ENCODE results near the gene SLC17A9. TPM values are rescaled to one million over a fixed set of nuclear protein-coding genes. Genes with fewer than 3 reads are reported as not detected.
A peak's percentile ranks its signal among the peaks of the same experiment; 100 is the strongest.

Gene SLC17A9
- total and polyA plus RNA-seq, 10 donors = 18.8 to 95.3 (median 34.2) TPM

GRCh38 chr20:63007646-63008488 lies 55.4 kb downstream of the SLC17A9 start:
- peaks cover 26 to 100% (median 96%) of the 10 kb centered on the region in 7 donors for H3K27me3 ChIP-seq (replicated peaks in 1 of 7)

DNA sequence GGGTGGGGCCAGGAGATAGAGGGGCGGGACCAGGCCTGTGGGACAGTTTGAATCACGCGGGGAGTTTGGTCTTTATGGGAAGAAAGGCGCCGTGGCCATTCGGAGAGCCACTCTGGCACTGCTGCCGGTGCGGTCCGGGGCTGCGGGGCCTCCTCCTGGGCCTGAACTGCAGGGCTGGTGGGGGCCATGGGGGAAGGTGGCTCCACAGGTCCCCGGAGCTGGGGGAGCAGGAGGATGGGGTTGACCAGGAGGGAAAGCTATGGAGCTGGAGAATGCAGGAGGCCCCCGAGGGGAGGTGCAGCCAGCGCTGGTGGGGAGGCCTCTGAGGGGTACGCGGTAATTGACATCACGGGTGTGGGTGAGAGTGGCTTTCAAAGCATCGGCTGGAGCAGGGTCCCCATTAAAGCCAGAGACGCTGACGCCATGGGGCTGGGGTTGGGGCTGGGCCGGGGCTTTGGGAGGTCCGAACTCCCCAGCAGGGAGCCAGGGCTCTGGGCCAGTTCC lies 56.1 kb downstream of the SLC17A9 start:
- WGBS, 5 donors = 8 to 21% (median 13%) methylated on average over 17 to 21 of the region's 21 CpGs
- peaks cover 0 to 14% (median 12%) of the 10 kb centered on the region in 8 donors for H3K9me3 ChIP-seq
- no peaks in the 10 kb centered on the region for H3K36me3 ChIP-seq
- TF ChIP-seq POLR2A (IDR thresholded peaks at IDR 0.05) (no peak), POLR2AphosphoS5 (IDR thresholded peaks at IDR 0.05) (no peak)
- TF ChIP-seq, protein P1, sequence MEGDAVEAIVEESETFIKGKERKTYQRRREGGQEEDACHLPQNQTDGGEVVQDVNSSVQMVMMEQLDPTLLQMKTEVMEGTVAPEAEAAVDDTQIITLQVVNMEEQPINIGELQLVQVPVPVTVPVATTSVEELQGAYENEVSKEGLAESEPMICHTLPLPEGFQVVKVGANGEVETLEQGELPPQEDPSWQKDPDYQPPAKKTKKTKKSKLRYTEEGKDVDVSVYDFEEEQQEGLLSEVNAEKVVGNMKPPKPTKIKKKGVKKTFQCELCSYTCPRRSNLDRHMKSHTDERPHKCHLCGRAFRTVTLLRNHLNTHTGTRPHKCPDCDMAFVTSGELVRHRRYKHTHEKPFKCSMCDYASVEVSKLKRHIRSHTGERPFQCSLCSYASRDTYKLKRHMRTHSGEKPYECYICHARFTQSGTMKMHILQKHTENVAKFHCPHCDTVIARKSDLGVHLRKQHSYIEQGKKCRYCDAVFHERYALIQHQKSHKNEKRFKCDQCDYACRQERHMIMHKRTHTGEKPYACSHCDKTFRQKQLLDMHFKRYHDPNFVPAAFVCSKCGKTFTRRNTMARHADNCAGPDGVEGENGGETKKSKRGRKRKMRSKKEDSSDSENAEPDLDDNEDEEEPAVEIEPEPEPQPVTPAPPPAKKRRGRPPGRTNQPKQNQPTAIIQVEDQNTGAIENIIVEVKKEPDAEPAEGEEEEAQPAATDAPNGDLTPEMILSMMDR (IDR thresholded peaks at IDR 0.05 in 8 of 11, conservative IDR thresholded peaks at IDR 0.05 in 3 of 11) = no peak
- peaks cover 29 to 100% (median 93%) of the 10 kb centered on the region in 7 donors for H3K27me3 ChIP-seq (replicated peaks in 1 of 7)
- peaks cover 18 to 61% (median 54%) of the 10 kb centered on the region in 6 donors for H3K4me1 ChIP-seq
- intact Hi-C loops (cut with DNase I; ENCODE audit: low total_unique reads) = loop anchor here (2.0 to 10.0 kb wide), 2 partner anchors 36 to 114 kb away; no protein-coding TSS in a partner anchor
- H3K4me3 ChIP-seq = peak overlapping the region in 1 of 8 donors; percentile 60
- no peak overlapping the region for H3K27ac ChIP-seq
- no peak for DNase-seq

More at GRCh38 chr20:63007646-63008488, 55.4 kb downstream of the SLC17A9 start:
- peaks cover 18 to 61% (median 54%) of the 10 kb centered on the region in 6 donors for H3K4me1 ChIP-seq
- 19 to 29% (median 24%) methylated on average over 26 to 46 of the region's 46 CpGs for WGBS, 5 donors
- intact Hi-C loops (cut with DNase I; ENCODE audit: low total_unique reads) = loop anchor here (2.0 to 10.0 kb wide), 2 partner anchors 35 to 113 kb away; no protein-coding TSS in a partner anchor
- H3K9me3 ChIP-seq = peaks cover 0 to 6% (median 5%) of the 10 kb centered on the region in 8 donors
- DNase-seq = no peak
- no peaks in the 10 kb centered on the region for H3K36me3 ChIP-seq
- peak overlapping the region in 3 of 8 donors; percentile 8 to 59 (median 30) for H3K4me3 ChIP-seq
- TF ChIP-seq POLR2AphosphoS5 (IDR thresholded peaks at IDR 0.05) (no peak), POLR2A (IDR thresholded peaks at IDR 0.05) (no peak)
- TF ChIP-seq, protein P1 (IDR thresholded peaks at IDR 0.05 in 8 of 11, conservative IDR thresholded peaks at IDR 0.05 in 3 of 11) = no peak
- no peak overlapping the region for H3K27ac ChIP-seq

DNA sequence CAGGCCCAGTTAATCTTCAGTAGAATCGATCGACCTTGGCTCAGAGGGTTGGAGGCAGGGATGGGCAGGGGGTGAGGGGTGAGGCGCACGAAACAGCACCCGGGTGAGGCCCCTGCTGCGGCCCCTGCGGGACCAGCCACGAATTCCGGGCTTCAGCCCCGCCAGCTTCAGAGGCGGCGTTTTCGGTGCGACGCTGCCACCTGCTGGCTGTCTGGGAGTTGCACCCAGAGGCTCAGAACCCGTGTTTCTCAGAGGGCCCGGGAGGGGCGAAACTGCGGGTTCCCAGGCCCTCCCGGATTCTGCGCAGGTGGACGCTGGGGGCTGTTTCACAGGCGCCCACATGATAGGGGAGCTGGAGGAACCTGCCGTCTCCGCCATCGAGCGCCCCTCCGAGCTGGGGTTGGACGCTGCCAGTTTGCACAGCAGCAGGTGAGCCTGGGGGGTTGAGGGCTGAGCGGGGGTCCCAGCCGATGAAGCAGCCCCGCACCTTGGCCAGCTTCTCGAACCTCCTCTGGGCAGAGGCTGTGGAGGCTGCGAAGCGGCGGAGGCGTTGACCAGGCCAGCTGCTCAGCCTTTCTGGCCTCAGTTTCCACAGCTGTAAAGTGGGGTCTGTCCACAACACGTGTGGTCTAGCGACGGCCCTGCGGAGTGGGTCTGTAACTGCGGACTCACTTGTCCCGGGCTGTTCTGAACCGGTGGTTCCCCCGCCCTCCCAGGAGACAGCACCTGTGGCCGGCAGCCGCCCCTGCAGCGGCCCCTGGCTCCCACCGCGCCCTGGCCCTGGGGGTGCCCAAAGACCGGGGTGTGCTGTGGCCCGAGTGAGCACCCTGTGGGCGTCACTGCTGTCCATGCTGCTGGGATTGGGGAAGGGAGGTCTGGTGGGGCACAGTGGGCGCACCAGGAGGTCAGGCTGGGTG lies 56.8 kb downstream of the SLC17A9 start:
- Histone ChIP-seq H3K4me3 (peak overlapping the region in 3 of 8 donors; percentile 11 to 60 (median 25)), H3K4me1 (peaks cover 18 to 61% (median 54%) of the 10 kb centered on the region in 6 donors), H3K9me3 (peaks cover 0 to 20% (median 17%) of the 10 kb centered on the region in 8 donors), H3K27me3 (replicated peaks in 1 of 7) (peaks cover 29 to 100% (median 87%) of the 10 kb centered on the region in 7 donors), H3K27ac (peak overlapping the region in 2 of 8 donors; percentile 16 to 36), H3K36me3 (no peaks in the 10 kb centered on the region)
- TF ChIP-seq POLR2AphosphoS5 (IDR thresholded peaks at IDR 0.05) = peak; percentile 25 to 61 (median 52)
- TF ChIP-seq, protein P1 (IDR thresholded peaks at IDR 0.05 in 8 of 11, conservative IDR thresholded peaks at IDR 0.05 in 3 of 11) = peak; percentile 80 to 97 (median 95)
- TF ChIP-seq POLR2A (IDR thresholded peaks at IDR 0.05) = no peak
- 7 to 33% (median 9%) methylated on average over 9 to 54 of the region's 54 CpGs for WGBS, 5 donors
- intact Hi-C loops (cut with DNase I; ENCODE audit: low total_unique reads) = loop anchor here (2.0 to 10.0 kb wide), 2 partner anchors 37 to 115 kb away; no protein-coding TSS in a partner anchor
- peak; percentile 94 for DNase-seq

Data from spleen (tissue), 11 donors.